ENCODE measurements around the gene AGPAT3. TPM values are rescaled to one million over a fixed set of nuclear protein-coding genes. Genes with fewer than 3 reads are reported as not detected.

The AGPAT3 gene
- total and polyA plus RNA-seq, 10 of the 15 experiments (the other 5 are each of a cell fraction or from before 2014, with no cell fraction given): 1.2 to 110 (median 30.8) TPM

DNA sequence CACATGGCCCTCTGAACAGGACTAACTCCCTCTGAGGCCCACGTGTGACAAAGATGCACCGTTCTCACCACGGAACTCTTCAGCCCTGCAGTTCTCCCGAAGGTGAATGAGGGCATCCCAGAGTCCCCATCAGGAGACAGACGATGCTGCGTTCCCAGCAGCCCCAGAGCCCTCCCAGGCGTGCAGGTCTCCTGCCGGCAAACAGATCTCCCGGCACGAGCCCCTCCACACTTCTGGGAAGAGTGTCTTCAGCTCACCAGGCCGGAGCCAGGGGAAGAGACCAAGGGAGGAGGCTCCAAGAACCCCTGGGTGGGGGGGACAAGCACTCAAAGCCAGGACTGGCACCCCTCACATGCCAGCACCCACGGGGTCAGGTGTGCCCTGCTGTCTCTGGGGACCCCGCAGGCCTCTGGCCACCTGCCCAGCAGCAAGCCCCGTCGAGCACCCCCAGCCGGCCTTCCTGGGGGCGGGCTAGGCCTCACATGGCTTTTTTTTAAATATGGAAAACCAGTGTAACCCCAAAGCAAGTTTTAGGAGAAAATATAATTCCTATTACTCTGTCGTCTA is 102.0 kb downstream of the AGPAT3 start:
- Histone ChIP-seq H3K79me2 (ENCODE audit: control insufficient read depth, insufficient read depth, low read length) (no peaks in the 10 kb centered on the region), H3K27me3 (replicated peaks in 1 of 2; ENCODE audit: control insufficient read depth in 2 of 2, insufficient read depth in 2 of 2, low read length in 1 of 2) (no peaks in the 10 kb centered on the region), H2AFZ (ENCODE audit: control insufficient read depth, low read depth, low read length) (no peak overlapping the region), H3K36me3 (ENCODE audit: control insufficient read depth in 2 of 2, insufficient read depth in 2 of 2, low read length in 1 of 2) (peaks cover 20 to 30% of the 10 kb centered on the region in 2 experiments), H3K4me2 (ENCODE audit: control insufficient read depth, insufficient read depth) (no peak overlapping the region), H4K20me1 (ENCODE audit: control insufficient read depth, insufficient read depth) (no peaks in the 10 kb centered on the region), H3K9ac (ENCODE audit: control insufficient read depth, insufficient read depth, low read length) (no peak overlapping the region), H3K27ac (ENCODE audit: control insufficient read depth, insufficient read depth) (no peak overlapping the region), H3K4me1 (ENCODE audit: control insufficient read depth, insufficient read depth, low read length) (no peaks in the 10 kb centered on the region), H3K4me3 (no peak overlapping the region), H3K9me3 (replicated peaks; ENCODE audit: control insufficient read depth, insufficient read depth, low read length) (no peaks in the 10 kb centered on the region)
- no peak for FAIRE-seq
- no peak for DNase-seq (ENCODE audit: low read depth, low spot score)
- RAD21 ChIA-PET (ENCODE audit: unreplicated experiment): no interaction called here
- ATAC-seq: no peak
- intact Hi-C loops (cut with micrococcal nuclease; ENCODE audit: unreplicated experiment) (no loop called here), in situ Hi-C loops (cut with MboI) (no loop called here)
- CTCF ChIA-PET: no interaction called here
- WGBS (ENCODE audit: insufficient coverage, insufficient replicate concordance, low lambda C conversion rate, missing lambda C conversion rate): 95% methylated on average over 18 of the region's 18 CpGs
- BruUV-seq (replicated peaks): no TSS peak
- POLR2A ChIA-PET: no interaction called here
- SMC1A ChIA-PET (ENCODE audit: uncharacterized antibody, unreplicated experiment): no interaction called here
- no peak for TF ChIP-seq PAX8 (IDR thresholded peaks at IDR 0.05)
- no peak for TF ChIP-seq MTA2 (IDR thresholded peaks at IDR 0.05; ENCODE audit: low read depth)
- TF ChIP-seq, protein P1, sequence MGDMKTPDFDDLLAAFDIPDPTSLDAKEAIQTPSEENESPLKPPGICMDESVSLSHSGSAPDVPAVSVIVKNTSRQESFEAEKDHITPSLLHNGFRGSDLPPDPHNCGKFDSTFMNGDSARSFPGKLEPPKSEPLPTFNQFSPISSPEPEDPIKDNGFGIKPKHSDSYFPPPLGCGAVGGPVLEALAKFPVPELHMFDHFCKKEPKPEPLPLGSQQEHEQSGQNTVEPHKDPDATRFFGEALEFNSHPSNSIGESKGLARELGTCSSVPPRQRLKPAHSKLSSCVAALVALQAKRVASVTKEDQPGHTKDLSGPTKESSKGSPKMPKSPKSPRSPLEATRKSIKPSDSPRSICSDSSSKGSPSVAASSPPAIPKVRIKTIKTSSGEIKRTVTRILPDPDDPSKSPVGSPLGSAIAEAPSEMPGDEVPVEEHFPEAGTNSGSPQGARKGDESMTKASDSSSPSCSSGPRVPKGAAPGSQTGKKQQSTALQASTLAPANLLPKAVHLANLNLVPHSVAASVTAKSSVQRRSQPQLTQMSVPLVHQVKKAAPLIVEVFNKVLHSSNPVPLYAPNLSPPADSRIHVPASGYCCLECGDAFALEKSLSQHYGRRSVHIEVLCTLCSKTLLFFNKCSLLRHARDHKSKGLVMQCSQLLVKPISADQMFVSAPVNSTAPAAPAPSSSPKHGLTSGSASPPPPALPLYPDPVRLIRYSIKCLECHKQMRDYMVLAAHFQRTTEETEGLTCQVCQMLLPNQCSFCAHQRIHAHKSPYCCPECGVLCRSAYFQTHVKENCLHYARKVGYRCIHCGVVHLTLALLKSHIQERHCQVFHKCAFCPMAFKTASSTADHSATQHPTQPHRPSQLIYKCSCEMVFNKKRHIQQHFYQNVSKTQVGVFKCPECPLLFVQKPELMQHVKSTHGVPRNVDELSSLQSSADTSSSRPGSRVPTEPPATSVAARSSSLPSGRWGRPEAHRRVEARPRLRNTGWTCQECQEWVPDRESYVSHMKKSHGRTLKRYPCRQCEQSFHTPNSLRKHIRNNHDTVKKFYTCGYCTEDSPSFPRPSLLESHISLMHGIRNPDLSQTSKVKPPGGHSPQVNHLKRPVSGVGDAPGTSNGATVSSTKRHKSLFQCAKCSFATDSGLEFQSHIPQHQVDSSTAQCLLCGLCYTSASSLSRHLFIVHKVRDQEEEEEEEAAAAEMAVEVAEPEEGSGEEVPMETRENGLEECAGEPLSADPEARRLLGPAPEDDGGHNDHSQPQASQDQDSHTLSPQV (IDR thresholded peaks at IDR 0.05): no peak
- TF ChIP-seq, protein P2, sequence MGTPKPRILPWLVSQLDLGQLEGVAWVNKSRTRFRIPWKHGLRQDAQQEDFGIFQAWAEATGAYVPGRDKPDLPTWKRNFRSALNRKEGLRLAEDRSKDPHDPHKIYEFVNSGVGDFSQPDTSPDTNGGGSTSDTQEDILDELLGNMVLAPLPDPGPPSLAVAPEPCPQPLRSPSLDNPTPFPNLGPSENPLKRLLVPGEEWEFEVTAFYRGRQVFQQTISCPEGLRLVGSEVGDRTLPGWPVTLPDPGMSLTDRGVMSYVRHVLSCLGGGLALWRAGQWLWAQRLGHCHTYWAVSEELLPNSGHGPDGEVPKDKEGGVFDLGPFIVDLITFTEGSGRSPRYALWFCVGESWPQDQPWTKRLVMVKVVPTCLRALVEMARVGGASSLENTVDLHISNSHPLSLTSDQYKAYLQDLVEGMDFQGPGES (IDR thresholded peaks at IDR 0.05): no peak
- no peak for TF ChIP-seq MYB (IDR thresholded peaks at IDR 0.05; ENCODE audit: borderline replicate concordance, low read depth, low read length)
- no peak for TF ChIP-seq ZNF207 (IDR thresholded peaks at IDR 0.05; ENCODE audit: borderline replicate concordance)
- TF ChIP-seq NBN (IDR thresholded peaks at IDR 0.05): no peak
- TF ChIP-seq, protein P3, sequence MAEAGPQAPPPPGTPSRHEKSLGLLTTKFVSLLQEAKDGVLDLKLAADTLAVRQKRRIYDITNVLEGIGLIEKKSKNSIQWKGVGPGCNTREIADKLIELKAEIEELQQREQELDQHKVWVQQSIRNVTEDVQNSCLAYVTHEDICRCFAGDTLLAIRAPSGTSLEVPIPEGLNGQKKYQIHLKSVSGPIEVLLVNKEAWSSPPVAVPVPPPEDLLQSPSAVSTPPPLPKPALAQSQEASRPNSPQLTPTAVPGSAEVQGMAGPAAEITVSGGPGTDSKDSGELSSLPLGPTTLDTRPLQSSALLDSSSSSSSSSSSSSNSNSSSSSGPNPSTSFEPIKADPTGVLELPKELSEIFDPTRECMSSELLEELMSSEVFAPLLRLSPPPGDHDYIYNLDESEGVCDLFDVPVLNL (IDR thresholded peaks at IDR 0.05; ENCODE audit: low read depth, low read length): no peak
- TF ChIP-seq TCF7 (IDR thresholded peaks at IDR 0.05; ENCODE audit: borderline replicate concordance): no peak
- no peak for TF ChIP-seq MEF2A (IDR thresholded peaks at IDR 0.05; ENCODE audit: insufficient read depth, low read depth, low read length)
- TF ChIP-seq POU2F2 (IDR thresholded peaks at IDR 0.05; ENCODE audit: borderline replicate concordance, low read depth, low read length): no peak
- no peak for TF ChIP-seq HDAC2 (IDR thresholded peaks at IDR 0.05)
- TF ChIP-seq, protein P4, sequence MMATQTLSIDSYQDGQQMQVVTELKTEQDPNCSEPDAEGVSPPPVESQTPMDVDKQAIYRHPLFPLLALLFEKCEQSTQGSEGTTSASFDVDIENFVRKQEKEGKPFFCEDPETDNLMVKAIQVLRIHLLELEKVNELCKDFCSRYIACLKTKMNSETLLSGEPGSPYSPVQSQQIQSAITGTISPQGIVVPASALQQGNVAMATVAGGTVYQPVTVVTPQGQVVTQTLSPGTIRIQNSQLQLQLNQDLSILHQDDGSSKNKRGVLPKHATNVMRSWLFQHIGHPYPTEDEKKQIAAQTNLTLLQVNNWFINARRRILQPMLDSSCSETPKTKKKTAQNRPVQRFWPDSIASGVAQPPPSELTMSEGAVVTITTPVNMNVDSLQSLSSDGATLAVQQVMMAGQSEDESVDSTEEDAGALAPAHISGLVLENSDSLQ (IDR thresholded peaks at IDR 0.05): no peak
- no peak for TF ChIP-seq SMAD5 (IDR thresholded peaks at IDR 0.05; ENCODE audit: low read depth)
- TF ChIP-seq RBBP5 (conservative IDR thresholded peaks at IDR 0.05): no peak
- TF ChIP-seq EP300 (IDR thresholded peaks at IDR 0.05; ENCODE audit: borderline replicate concordance in 1 of 2, control insufficient read depth in 1 of 2, low read depth in 2 of 2, low read length in 2 of 2): no peak
- TF ChIP-seq, protein P5, sequence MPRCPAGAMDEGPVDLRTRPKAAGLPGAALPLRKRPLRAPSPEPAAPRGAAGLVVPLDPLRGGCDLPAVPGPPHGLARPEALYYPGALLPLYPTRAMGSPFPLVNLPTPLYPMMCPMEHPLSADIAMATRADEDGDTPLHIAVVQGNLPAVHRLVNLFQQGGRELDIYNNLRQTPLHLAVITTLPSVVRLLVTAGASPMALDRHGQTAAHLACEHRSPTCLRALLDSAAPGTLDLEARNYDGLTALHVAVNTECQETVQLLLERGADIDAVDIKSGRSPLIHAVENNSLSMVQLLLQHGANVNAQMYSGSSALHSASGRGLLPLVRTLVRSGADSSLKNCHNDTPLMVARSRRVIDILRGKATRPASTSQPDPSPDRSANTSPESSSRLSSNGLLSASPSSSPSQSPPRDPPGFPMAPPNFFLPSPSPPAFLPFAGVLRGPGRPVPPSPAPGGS (IDR thresholded peaks at IDR 0.05; ENCODE audit: borderline replicate concordance, insufficient read depth, low read depth, low read length, poor library complexity, severe bottlenecking): no peak
